HCT116 (cell line): ENCODE results near the gene LCE4A.
"Not testable (repeated sequence)": the region's sequence is repeated elsewhere in the genome, so short reads cannot be mapped to it uniquely, and the experiment has no call there.

Experiments
- POLR2AphosphoS5 ChIP-seq: IDR thresholded peaks from 2 replicates; pipeline ENCODE4 v1.6.1; 2011; ENCODE audit warnings: mild to moderate bottlenecking, low read depth, low read length, moderate library complexity
- REST ChIP-seq: IDR thresholded peaks from 2 replicates; pipeline ENCODE4 v1.6.1; 2012; ENCODE audit warnings: low read depth
- SRF ChIP-seq: IDR thresholded peaks from 2 replicates; pipeline ENCODE4 v1.6.1; 2012; ENCODE audit warnings: low read depth
- TF ChIP-seq, protein P1 (sequence below): IDR thresholded peaks from 2 replicates; pipeline ENCODE4 v1.6.1; 2012
- TF ChIP-seq, protein P2 (sequence below), 3 experiments: fragments of 200-600 bp in 1 of 3; sonication (generic) in 1 of 3; IDR thresholded peaks in 2 of 3; conservative IDR thresholded peaks in 1 of 3; 2 replicates each; pipeline ENCODE4 v1.5.1; 2012 to 2017; ENCODE audit warnings: low read depth in 2 of 3, low read length in 2 of 3, antibody characterized with exemption in 1 of 3, borderline replicate concordance in 1 of 3, control low read depth in 1 of 3, mild to moderate bottlenecking in 1 of 3, mixed read lengths in 1 of 3, mixed run types in 1 of 3, moderate library complexity in 1 of 3; ENCODE audit not compliant: insufficient read depth in 1 of 3

GRCh38 chr1:152685823-152686222, 22.1 kb upstream of the LCE4A start, which contains the start of gene LCE2B:
- TF ChIP-seq REST, SRF, POLR2AphosphoS5: not testable (repeated sequence)
- TF ChIP-seq, protein P1, sequence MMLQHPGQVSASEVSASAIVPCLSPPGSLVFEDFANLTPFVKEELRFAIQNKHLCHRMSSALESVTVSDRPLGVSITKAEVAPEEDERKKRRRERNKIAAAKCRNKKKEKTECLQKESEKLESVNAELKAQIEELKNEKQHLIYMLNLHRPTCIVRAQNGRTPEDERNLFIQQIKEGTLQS, result not testable (repeated sequence)
- TF ChIP-seq, protein P2, sequence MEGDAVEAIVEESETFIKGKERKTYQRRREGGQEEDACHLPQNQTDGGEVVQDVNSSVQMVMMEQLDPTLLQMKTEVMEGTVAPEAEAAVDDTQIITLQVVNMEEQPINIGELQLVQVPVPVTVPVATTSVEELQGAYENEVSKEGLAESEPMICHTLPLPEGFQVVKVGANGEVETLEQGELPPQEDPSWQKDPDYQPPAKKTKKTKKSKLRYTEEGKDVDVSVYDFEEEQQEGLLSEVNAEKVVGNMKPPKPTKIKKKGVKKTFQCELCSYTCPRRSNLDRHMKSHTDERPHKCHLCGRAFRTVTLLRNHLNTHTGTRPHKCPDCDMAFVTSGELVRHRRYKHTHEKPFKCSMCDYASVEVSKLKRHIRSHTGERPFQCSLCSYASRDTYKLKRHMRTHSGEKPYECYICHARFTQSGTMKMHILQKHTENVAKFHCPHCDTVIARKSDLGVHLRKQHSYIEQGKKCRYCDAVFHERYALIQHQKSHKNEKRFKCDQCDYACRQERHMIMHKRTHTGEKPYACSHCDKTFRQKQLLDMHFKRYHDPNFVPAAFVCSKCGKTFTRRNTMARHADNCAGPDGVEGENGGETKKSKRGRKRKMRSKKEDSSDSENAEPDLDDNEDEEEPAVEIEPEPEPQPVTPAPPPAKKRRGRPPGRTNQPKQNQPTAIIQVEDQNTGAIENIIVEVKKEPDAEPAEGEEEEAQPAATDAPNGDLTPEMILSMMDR (IDR thresholded peaks at IDR 0.05 in 2 of 3, conservative IDR thresholded peaks at IDR 0.05 in 1 of 3; ENCODE audit: borderline replicate concordance in 1 of 3, insufficient read depth in 1 of 3, low read depth in 2 of 3, low read length in 2 of 3), result not testable (repeated sequence)
